Ishikawa (cell line): ENCODE measurements around the gene HOXA11.

Experiments used
- CEBPB ChIP-seq: IDR thresholded peaks from 2 replicates; pipeline ENCODE4 v1.6.1; 2012
- EGR1 ChIP-seq: IDR thresholded peaks from 2 replicates; pipeline ENCODE4 v1.6.1; 2012
- EP300 ChIP-seq: IDR thresholded peaks from 2 replicates; pipeline ENCODE4 v1.6.1; 2012; ENCODE audit warnings: borderline replicate concordance
- FOXM1 ChIP-seq: IDR thresholded peaks from 2 replicates; pipeline ENCODE4 v1.6.1; 2012; ENCODE audit warnings: low read depth, borderline replicate concordance
- MAX ChIP-seq: IDR thresholded peaks from 2 replicates; pipeline ENCODE4 v1.6.1; 2012
- NFIC ChIP-seq: IDR thresholded peaks from 2 replicates; pipeline ENCODE4 v1.6.1; 2012
- REST ChIP-seq: IDR thresholded peaks from 2 replicates; pipeline ENCODE4 v1.6.1; 2012; ENCODE audit warnings: low read depth, mild to moderate bottlenecking
- TAF1 ChIP-seq: IDR thresholded peaks from 2 replicates; pipeline ENCODE4 v1.6.1; 2012; ENCODE audit warnings: low read depth, mild to moderate bottlenecking
- TCF12 ChIP-seq: IDR thresholded peaks from 2 replicates; pipeline ENCODE4 v1.6.1; 2012; ENCODE audit warnings: low read depth
- TEAD4 ChIP-seq: IDR thresholded peaks from 2 replicates; pipeline ENCODE4 v1.6.1; 2012
- USF1 ChIP-seq: IDR thresholded peaks from 2 replicates; pipeline ENCODE4 v1.6.1; 2012
- YY1 ChIP-seq: IDR thresholded peaks from 2 replicates; pipeline ENCODE4 v1.6.1; 2012; ENCODE audit warnings: low read depth

Gene HOXA11

GRCh38 chr7:27155816-27156507 is 29.1 kb downstream of the HOXA11 start:
- TF ChIP-seq USF1 (peak; percentile 65), MAX (peak; percentile 50), TCF12 (no peak), CEBPB (no peak), TAF1 (peak; percentile 31), FOXM1 (no peak), EGR1 (no peak)

- TF ChIP-seq FOXM1, result no peak
- no peak for TF ChIP-seq YY1
- no peak for TF ChIP-seq TAF1
- no peak for TF ChIP-seq REST
Observed at GRCh38 chr7:27154901-27155815, 29.9 kb downstream of the HOXA11 start.

- TF ChIP-seq FOXM1 (no peak), NFIC (no peak), EP300 (no peak), TAF1 (no peak), MAX (no peak), TEAD4 (no peak), YY1 (no peak), REST (no peak), EGR1 (no peak), CEBPB (no peak)
Observed at GRCh38 chr7:27154369-27154768, 30.7 kb downstream of the HOXA11 start.

- TF ChIP-seq TCF12 (no peak), CEBPB (no peak), TEAD4 (no peak), NFIC (no peak), TAF1 (no peak), MAX (no peak), YY1 (no peak)
Observed at GRCh38 chr7:27153526-27153925, 31.5 kb downstream of the HOXA11 start.

- TF ChIP-seq EGR1 (no peak), FOXM1 (no peak), EP300 (no peak), TAF1 (no peak), NFIC (no peak), USF1 (no peak)
Observed at GRCh38 chr7:27152816-27153442, 32.1 kb downstream of the HOXA11 start.
